ENCODE data around the gene COX7B2.

- TF ChIP-seq CTCF (IDR thresholded peaks at IDR 0.05) (no peak), EZH2 (IDR thresholded peaks at IDR 0.05; ENCODE audit: borderline replicate concordance, insufficient read depth, low read depth, low read length, poor library complexity, severe bottlenecking) (no peak)
These were observed 40.8 kb upstream of the COX7B2 start for GRCh38 chr4:46949822-46950221.

All from B cell (primary cell).